Measurements from ENCODE around the gene PLCXD1.

DNA sequence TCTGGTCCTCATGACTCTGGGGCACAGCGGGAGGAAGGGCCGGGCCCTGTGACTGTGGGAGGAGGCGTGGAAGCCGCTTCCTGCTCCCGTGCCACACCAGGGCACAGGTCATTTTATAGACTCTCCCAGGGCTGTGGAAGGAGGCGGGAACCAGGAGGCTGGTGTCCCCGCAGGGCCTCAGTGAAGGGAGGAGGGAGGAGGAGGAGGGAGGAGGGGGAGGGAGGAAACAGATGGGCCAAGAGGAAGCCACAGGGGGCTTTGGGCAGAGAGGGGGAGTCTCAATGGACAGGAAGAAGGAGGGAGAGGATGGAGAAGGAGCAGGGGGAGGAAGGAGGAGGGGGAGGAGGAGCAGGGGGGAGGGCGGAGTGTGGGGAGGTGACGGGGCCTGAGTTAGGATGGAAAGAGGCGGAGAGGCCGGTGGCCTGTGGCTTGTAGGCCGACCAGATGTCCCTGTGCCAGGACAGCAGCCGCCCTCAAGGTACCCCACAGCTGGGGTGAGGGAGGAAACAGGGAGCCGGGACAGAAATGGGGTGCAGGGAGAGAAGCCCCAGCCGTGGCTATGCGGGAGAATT, 6.2 kb upstream of the PLCXD1 start:
- TF ChIP-seq, protein P1, sequence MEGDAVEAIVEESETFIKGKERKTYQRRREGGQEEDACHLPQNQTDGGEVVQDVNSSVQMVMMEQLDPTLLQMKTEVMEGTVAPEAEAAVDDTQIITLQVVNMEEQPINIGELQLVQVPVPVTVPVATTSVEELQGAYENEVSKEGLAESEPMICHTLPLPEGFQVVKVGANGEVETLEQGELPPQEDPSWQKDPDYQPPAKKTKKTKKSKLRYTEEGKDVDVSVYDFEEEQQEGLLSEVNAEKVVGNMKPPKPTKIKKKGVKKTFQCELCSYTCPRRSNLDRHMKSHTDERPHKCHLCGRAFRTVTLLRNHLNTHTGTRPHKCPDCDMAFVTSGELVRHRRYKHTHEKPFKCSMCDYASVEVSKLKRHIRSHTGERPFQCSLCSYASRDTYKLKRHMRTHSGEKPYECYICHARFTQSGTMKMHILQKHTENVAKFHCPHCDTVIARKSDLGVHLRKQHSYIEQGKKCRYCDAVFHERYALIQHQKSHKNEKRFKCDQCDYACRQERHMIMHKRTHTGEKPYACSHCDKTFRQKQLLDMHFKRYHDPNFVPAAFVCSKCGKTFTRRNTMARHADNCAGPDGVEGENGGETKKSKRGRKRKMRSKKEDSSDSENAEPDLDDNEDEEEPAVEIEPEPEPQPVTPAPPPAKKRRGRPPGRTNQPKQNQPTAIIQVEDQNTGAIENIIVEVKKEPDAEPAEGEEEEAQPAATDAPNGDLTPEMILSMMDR (IDR thresholded peaks at IDR 0.05) = no peak
- TF ChIP-seq POLR2A (IDR thresholded peaks at IDR 0.05) = no peak
- no peak for TF ChIP-seq POLR2AphosphoS5 (IDR thresholded peaks at IDR 0.05)
- no peak for TF ChIP-seq EP300 (IDR thresholded peaks at IDR 0.05)
